ENCODE measurements around the gene FRMPD2.

Gene FRMPD2

DNA sequence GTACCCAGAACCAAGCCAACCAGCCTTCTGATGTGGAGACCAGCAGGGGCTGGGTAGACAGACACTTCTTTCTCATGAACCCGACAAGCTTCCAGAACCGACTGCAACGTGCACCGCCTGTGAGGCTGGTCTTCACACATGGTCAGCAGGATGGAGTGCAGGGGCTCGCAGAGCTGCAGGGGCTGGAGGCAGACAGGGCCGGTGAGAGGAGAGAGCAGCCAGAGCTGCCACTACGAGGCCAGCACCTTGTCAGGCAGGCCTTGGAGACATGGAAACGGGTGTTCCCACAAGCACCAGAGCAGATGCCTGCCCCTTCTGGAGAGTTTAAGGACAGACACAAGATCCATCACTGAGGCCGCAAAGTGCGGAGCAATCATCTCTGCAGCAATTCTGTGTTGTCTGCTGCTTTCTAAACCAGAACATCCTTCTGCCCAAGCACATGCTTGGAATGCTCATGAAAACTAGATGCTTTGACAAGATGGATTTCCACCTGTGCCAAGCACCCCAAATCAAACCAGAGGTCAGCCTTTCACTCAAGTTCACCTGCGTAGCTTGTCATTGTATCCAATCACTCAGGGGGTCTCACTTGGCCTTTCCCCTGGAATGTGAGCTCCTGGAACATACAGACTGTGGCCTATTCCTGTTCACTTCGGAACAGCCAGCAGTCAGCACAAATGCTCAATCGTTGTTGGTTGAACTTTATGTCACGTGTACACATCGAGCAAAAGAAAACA is 32.2 kb downstream of the FRMPD2 start:
- Mint-ChIP-seq H3K27ac (no peak overlapping the region), H3K4me1 (peaks cover 4% of the 10 kb centered on the region), H3K9me3 (no peaks in the 10 kb centered on the region), H3K4me3 (no peak overlapping the region), H3K36me3 (ENCODE audit: low read depth) (no peaks in the 10 kb centered on the region), H3K27me3 (ENCODE audit: low read depth) (peaks cover 4% of the 10 kb centered on the region)
- TF ChIP-seq, protein P1, sequence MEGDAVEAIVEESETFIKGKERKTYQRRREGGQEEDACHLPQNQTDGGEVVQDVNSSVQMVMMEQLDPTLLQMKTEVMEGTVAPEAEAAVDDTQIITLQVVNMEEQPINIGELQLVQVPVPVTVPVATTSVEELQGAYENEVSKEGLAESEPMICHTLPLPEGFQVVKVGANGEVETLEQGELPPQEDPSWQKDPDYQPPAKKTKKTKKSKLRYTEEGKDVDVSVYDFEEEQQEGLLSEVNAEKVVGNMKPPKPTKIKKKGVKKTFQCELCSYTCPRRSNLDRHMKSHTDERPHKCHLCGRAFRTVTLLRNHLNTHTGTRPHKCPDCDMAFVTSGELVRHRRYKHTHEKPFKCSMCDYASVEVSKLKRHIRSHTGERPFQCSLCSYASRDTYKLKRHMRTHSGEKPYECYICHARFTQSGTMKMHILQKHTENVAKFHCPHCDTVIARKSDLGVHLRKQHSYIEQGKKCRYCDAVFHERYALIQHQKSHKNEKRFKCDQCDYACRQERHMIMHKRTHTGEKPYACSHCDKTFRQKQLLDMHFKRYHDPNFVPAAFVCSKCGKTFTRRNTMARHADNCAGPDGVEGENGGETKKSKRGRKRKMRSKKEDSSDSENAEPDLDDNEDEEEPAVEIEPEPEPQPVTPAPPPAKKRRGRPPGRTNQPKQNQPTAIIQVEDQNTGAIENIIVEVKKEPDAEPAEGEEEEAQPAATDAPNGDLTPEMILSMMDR (IDR thresholded peaks at IDR 0.05; ENCODE audit: unreplicated experiment in 3 of 3): no peak

DNA sequence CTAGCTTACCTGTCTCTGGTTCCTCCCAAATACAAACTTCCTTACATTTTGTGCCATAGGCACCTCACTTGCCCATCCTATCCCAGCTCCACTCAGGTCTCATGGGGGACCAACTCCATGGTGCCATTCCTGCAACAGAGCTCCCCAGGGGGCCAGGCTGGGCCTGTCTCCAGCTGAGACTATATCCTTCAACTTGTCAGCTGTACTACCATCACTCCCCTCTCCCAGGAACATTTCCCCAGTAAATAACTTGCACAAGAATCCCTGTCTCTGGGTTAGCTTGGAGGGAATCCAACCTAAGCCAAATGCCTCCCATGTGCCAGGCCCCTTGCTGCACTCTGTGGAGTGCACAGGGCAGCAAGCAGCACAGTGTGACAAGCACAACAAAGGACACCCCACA is 33.2 kb downstream of the FRMPD2 start:
- Mint-ChIP-seq H3K4me1 (peaks cover 4% of the 10 kb centered on the region), H3K36me3 (ENCODE audit: low read depth) (no peaks in the 10 kb centered on the region)

DNA sequence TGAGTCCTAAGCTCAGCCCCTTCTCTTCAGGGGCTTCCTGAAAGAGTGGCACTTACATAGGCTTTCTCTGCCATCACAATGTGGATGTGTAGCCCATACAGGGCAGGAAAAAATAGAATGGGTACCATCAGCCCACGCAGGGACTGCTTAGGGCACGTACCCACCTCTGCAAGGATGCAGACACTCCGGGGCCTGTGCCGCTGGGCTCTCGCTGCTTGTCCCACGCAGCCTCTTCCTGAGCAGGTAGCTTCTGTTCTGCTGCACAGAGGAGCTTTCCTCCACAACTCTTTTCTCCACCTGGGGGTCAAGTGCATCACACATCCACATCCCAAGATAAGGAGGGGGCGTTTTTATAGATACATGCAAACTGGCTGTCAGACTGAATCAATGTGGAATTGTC is 34.3 kb downstream of the FRMPD2 start:
- TF ChIP-seq, protein P1 (IDR thresholded peaks at IDR 0.05; ENCODE audit: unreplicated experiment in 3 of 3): no peak
- peaks cover 11% of the 10 kb centered on the region for H3K27me3 Mint-ChIP-seq (ENCODE audit: low read depth)
- H3K36me3 Mint-ChIP-seq (ENCODE audit: low read depth): no peaks in the 10 kb centered on the region
- no peak overlapping the region for H3K27ac Mint-ChIP-seq
- no peak overlapping the region for H3K4me3 Mint-ChIP-seq
- H3K4me1 Mint-ChIP-seq: peaks cover 4% of the 10 kb centered on the region
- no peaks in the 10 kb centered on the region for H3K9me3 Mint-ChIP-seq

More for the DNA sequence above, 33.2 kb downstream of the FRMPD2 start:
- TF ChIP-seq, protein P1 (IDR thresholded peaks at IDR 0.05; ENCODE audit: unreplicated experiment in 3 of 3): no peak
- no peak overlapping the region for H3K4me3 Mint-ChIP-seq
- H3K27me3 Mint-ChIP-seq (ENCODE audit: low read depth): peaks cover 4% of the 10 kb centered on the region
- no peaks in the 10 kb centered on the region for H3K9me3 Mint-ChIP-seq
- no peak overlapping the region for H3K27ac Mint-ChIP-seq

DNA sequence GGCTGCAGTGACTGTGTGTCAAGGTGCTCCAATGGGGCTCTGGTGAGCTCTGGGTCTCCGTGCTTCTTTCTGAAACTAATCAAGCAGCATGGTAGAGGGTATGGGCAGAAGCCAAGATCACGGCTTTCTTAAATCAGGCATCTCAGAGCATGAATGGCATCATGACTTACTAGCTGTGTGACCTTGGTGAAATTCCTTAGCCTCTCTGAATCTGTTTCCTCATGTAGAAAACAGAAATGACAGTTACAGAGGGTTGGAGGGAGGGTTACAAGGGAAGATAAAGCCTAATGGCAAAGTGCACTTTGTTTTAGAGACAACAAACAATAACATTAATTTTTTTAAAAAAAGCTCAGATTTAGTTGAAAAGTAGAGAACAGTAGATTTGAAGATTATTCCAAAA is 34.9 kb downstream of the FRMPD2 start:
- peaks cover 4% of the 10 kb centered on the region for H3K4me1 Mint-ChIP-seq
- H3K4me3 Mint-ChIP-seq: no peak overlapping the region

DNA sequence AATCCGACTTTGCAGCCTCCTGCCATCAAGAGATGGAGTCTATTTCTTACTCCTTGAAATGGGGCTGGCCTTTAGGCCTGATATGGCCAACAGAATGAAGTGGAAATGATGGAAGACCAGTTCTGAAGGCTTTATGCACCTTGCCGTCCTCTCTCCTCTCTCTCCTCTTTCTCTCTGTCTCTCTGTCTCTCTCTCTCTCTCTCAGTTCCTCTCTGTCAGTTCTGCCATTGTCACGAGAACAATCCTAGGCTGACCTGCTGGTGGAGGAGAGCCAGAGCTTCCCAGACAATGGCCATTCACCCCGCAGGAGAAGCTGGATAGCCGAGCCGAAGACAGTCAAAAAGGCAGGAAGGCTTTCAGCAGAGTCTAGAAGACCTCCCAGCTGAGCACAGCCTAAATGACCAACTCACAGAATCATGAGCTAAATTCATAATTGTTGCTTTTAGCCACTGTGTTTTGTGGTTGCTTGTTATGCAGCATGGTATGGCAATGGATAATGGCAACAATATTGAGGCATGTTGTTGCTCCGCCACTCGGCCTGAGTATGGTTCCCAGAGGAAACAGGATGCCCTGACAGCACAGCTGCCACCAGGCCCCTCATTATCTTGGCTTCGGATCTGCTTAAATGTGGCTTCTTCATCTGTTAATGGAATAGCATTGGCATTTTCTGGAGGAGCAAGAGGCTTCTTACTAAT is 35.5 kb downstream of the FRMPD2 start:
- Mint-ChIP-seq H3K27me3 (ENCODE audit: low read depth) (peaks cover 7% of the 10 kb centered on the region), H3K9me3 (no peaks in the 10 kb centered on the region), H3K4me1 (peaks cover 4% of the 10 kb centered on the region), H3K27ac (no peak overlapping the region), H3K4me3 (no peak overlapping the region), H3K36me3 (ENCODE audit: low read depth) (no peaks in the 10 kb centered on the region)
- TF ChIP-seq, protein P1 (IDR thresholded peaks at IDR 0.05; ENCODE audit: unreplicated experiment in 3 of 3): no peak

More for the DNA sequence above, 34.9 kb downstream of the FRMPD2 start:
- Mint-ChIP-seq H3K9me3 (no peaks in the 10 kb centered on the region), H3K27ac (no peak overlapping the region), H3K36me3 (ENCODE audit: low read depth) (no peaks in the 10 kb centered on the region), H3K27me3 (ENCODE audit: low read depth) (peaks cover 10% of the 10 kb centered on the region)
- TF ChIP-seq, protein P1 (IDR thresholded peaks at IDR 0.05; ENCODE audit: unreplicated experiment in 3 of 3): no peak

All from nephron (organoid).